Epithelial cell of proximal tubule (primary cell): ENCODE measurements around the gene CSNK1G3. TPM values are rescaled to one million over a fixed set of nuclear protein-coding genes. Genes with fewer than 3 reads are reported as not detected.

Experiments used
- DNase-seq: peaks from one replicate; pipeline ENCODE4 v3.0.0-alpha.2; 2011; ENCODE audit warnings: low read depth
- H3K4me3 ChIP-seq: 2 replicates; pipeline ENCODE4 v1.5.1; 2011; ENCODE audit warnings: low read depth, mild to moderate bottlenecking, low read length
- total RNA-seq: library from RNA; depleted of rRNA; stranded (reverse); fragments of >200 nt; gene quantifications from 2 replicates; pipeline ENCODE4 v1.2.3, GENCODE V29; 2015
- TF ChIP-seq, protein P1 (sequence below): conservative IDR thresholded peaks from 2 replicates; pipeline ENCODE4 v1.5.1; 2012; ENCODE audit warnings: low read depth, mild to moderate bottlenecking, low read length

The CSNK1G3 gene
- total RNA-seq, 1 donor from 2014 or later: 25.5 TPM

DNA sequence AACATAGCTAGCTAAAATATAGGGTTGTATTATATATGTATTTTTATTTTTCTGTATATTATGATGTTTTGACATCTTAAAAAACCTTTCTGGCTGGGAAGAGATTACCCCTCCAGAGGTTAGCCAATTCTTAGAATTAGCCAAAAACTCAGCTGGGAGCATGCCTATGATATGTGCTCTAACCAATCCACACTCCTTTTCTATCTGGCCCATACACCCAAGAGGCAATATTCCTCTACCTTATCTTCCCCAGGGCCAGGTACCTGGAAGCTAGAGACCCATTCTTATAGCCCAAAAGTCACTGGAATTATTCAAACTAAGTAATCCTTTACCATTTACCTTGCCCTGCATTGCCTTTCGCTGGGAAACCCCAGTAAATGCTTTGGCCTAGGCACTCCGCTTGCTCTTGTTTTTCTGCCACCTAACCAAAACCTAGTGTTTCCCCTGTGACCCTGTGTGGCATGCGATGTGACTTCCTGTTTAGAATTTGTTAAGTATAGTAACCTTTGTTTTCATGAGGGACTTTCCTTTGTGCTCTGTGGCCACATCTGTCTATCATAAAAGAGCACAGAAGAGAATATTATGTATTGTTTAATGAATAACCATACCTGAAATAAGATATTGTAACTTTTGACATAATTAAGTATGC is 37.4 kb downstream of the CSNK1G3 start:
- TF ChIP-seq, protein P1, sequence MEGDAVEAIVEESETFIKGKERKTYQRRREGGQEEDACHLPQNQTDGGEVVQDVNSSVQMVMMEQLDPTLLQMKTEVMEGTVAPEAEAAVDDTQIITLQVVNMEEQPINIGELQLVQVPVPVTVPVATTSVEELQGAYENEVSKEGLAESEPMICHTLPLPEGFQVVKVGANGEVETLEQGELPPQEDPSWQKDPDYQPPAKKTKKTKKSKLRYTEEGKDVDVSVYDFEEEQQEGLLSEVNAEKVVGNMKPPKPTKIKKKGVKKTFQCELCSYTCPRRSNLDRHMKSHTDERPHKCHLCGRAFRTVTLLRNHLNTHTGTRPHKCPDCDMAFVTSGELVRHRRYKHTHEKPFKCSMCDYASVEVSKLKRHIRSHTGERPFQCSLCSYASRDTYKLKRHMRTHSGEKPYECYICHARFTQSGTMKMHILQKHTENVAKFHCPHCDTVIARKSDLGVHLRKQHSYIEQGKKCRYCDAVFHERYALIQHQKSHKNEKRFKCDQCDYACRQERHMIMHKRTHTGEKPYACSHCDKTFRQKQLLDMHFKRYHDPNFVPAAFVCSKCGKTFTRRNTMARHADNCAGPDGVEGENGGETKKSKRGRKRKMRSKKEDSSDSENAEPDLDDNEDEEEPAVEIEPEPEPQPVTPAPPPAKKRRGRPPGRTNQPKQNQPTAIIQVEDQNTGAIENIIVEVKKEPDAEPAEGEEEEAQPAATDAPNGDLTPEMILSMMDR: no peak
- H3K4me3 ChIP-seq: no peak overlapping the region
- no peak for DNase-seq

DNA sequence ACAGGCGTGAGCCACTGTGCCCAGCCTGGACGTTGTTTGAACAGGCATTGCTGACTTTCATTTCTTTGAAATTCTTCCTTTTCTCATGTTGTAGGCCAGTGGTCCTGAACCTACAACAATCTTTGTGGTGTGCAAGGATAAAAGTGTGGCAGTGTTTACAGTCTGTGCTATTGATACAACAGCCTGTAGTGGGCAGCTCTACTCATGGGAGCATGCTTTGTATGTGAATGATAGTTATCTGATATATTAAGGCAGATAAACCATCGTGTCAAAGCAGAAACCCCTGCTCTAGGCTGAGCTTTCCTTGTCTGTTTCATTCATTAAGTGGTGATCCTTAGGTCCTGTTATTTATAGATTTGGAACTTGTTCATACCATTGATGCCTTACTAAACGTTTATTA is 42.6 kb downstream of the CSNK1G3 start:
- DNase-seq: no peak
- TF ChIP-seq, protein P1: no peak
- H3K4me3 ChIP-seq: no peak overlapping the region

DNA sequence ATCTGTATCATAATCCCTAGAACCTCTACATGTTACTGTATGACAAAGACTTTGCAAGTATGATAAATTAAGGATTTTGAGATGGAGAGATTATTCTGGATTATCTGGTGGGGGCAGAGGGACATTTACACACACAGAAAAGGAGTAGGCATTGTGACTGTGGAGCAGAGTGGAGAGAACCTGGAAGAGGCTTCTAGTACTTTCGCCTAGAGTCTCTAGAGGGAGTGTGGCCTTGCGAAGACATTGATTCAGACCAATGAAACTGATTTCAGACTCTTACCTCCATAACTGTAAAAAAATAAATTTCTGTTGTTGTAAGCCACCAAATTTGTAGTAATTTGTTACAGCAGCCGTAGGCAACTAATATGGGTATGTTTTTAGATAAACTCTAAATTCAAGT is 45.9 kb downstream of the CSNK1G3 start:
- H3K4me3 ChIP-seq: no peak overlapping the region
- no peak for DNase-seq
- TF ChIP-seq, protein P1: peak; percentile 3

DNA sequence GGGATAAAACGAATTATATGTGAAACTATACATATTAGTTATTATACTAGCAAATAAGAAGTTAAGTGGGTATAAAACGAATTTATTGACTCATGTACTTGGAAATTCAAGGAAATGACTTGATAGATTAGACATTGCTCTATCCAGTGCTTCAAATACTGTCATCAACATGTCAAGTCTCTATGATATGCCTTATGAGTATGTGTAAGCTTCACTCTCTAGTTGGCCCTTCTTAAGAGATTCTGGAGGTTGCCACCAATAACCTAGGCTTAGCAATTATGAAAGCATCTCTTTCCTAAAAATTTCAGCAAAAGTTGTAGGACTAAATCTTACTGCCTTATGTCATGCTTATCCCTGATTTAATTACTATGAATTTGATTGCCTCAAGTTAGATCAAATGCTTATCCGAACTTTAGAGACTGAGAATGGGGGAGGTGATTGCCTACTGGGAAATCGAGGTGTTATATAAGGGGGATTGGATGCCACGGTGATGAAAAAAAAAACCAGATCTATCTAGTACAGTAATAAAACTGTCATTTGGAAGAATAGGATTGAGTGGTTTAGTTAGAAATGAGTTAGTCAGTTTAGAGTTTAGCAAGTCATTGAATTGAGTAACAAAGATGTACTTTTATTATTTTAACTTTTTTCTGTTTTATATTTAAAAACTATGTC is 46.9 kb downstream of the CSNK1G3 start:
- no peak for DNase-seq

DNA sequence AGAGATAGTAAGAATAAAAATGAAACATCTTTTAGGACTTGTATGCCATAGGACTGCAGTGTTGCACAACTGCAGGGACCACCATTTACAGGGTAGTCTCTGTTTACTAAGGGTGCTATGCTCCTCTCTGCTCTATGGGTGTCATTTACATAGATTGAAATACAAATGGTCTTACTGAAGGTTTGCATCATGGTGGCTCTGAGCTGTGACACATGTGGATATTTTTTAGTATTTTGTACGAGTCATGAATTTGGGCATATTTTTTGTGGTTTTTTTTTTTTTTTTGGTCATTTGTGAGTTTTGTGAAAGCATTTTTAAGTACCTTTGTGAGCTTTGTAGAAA is 47.4 kb downstream of the CSNK1G3 start:
- no peak for DNase-seq
- TF ChIP-seq, protein P1: no peak
- H3K4me3 ChIP-seq: no peak overlapping the region

More for the DNA sequence above, 46.9 kb downstream of the CSNK1G3 start:
- TF ChIP-seq, protein P1: no peak
- no peak overlapping the region for H3K4me3 ChIP-seq

DNA sequence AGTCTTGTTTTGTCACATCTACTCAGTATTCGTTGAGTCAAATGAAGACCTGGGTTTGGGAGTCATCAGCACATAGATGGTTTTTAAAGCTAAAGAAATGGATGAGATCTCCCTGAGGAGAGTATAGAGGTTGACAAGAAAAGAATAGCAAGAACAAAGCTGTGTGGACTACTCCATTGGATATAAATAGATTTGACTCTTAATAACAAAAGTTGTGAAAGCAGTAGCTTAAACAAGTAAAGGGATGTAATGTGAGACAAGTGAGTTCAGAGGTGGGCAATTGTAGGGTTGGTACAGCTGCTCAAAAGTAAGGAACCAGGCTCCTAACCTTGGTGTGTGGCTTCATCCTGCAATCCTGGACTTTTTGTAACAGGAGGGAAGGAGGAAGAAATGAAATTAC is 49.3 kb downstream of the CSNK1G3 start:
- no peak for DNase-seq
- TF ChIP-seq, protein P1: no peak
- no peak overlapping the region for H3K4me3 ChIP-seq

DNA sequence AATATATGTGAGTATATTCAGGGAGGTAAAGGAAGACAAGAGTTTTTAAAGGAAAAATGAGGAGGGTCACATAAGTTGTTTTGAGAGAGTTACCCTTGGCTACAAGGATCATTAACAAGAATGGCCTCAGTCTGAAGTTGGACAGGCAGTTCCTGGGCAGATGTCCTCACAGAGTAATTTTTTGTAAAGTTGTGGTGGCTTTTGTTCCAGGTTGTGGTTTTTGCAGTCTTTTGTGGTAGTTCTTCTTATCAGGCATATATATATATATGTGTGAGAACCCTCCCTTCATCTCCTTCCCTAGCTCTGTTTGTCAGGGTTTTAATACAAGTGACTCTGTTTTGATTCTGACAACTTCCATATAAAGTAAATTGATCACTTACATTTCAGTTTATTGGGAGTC is 60.0 kb downstream of the CSNK1G3 start:
- no peak for DNase-seq
- TF ChIP-seq, protein P1: no peak
- H3K4me3 ChIP-seq: no peak overlapping the region
